ENCODE results near the gene PCDHGA4.

Gene PCDHGA4

GRCh38 chr5:141360685-141361084 is 5.9 kb downstream of the PCDHGA4 start:
- no peak for DNase-seq (ENCODE audit: extremely low spot score)
- CTCF ChIA-PET, result interaction anchor here (0.7 to 1.7 kb wide), 8 partner anchors 16 to 206 kb away, joined by 3 to 7 read pairs (median 4); partner anchors contain the start of genes PCDHGA10, PCDHGB6, PCDHGB7 and PCDHGC3
- POLR2A ChIA-PET, result no interaction called here

GRCh38 chr5:141362719-141363118 is 7.9 kb downstream of the PCDHGA4 start:
- ChIA-PET POLR2A (no interaction called here), CTCF (no interaction called here)
- TF ChIP-seq CTCF (IDR thresholded peaks at IDR 0.05; ENCODE audit: control extremely low read depth, extremely low read depth, low read depth, missing control alignments), result no peak
- DNase-seq (ENCODE audit: extremely low spot score), result no peak

More at GRCh38 chr5:141360685-141361084, 5.9 kb downstream of the PCDHGA4 start:
- TF ChIP-seq CTCF (IDR thresholded peaks at IDR 0.05; ENCODE audit: control extremely low read depth, extremely low read depth, low read depth, missing control alignments), result no peak

GRCh38 chr5:141363952-141364660 is 9.3 kb downstream of the PCDHGA4 start, which contains the start of gene PCDHGA5:
TSS of gene PCDHGA5 (plus strand) at chr5:141364162. CDS start at chr5:141364331, 169 bp downstream.
- ChIA-PET POLR2A (no interaction called here), CTCF (interaction anchor here (0.8 to 1.5 kb wide), 4 partner anchors 9 to 193 kb away, joined by 3 to 6 read pairs (median 4); partner anchors contain the start of genes PCDHGA10 and PCDHGA4)
- no peak for DNase-seq (ENCODE audit: extremely low spot score)
- TF ChIP-seq CTCF (IDR thresholded peaks at IDR 0.05; ENCODE audit: control extremely low read depth, extremely low read depth, low read depth, missing control alignments), result no peak

- TF ChIP-seq CTCF (IDR thresholded peaks at IDR 0.05; ENCODE audit: control extremely low read depth, extremely low read depth, low read depth, missing control alignments), result no peak
- ChIA-PET CTCF (no interaction called here), POLR2A (no interaction called here)
- DNase-seq (ENCODE audit: extremely low spot score), result no peak
Measured at GRCh38 chr5:141366016-141366896, 11.4 kb downstream of the PCDHGA4 start.

GRCh38 chr5:141369994-141370848 is 15.4 kb downstream of the PCDHGA4 start, which contains the start of gene PCDHGB3:
TSS of gene PCDHGB3 (plus strand) at chr5:141370242. CDS start at chr5:141370395, 153 bp downstream.
- DNase-seq (ENCODE audit: extremely low spot score), result peak; percentile 74
- TF ChIP-seq CTCF (IDR thresholded peaks at IDR 0.05; ENCODE audit: control extremely low read depth, extremely low read depth, low read depth, missing control alignments), result peak; percentile 16
- ChIA-PET CTCF (interaction anchor here (1.0 to 2.7 kb wide), 15 partner anchors 8 to 198 kb away, joined by 3 to 12 read pairs (median 4); partner anchors contain the start of genes PCDHGA10, PCDHGA11, PCDHGA2 and PCDHGA4), POLR2A (no interaction called here)
